HepG2 (cell line): ENCODE results near the gene TICAM2. TPM values are rescaled to one million over a fixed set of nuclear protein-coding genes. Genes with fewer than 3 reads are reported as not detected.

Experiments
- ATAC-seq: fragments of 200-7000 bp; cut with Tn5 transposase; 3 replicates; pipeline ENCODE4 v1.9.1; 2020; ENCODE audit warnings: mild to moderate bottlenecking, moderate library complexity
- BruUV-seq: library from RNA; stranded (reverse); fragments of 400-500 nt; replicated peaks from 2 replicates; lab custom pipeline; 2021; lab: Mats Ljungman, UMichigan
- CTCF ChIA-PET: fragments of 300-600 bp; formaldehyde crosslinking; extraction: SDS; loops from one replicate; lab custom pipeline; 2021; ENCODE audit warnings: low total read pairs, inconsistent platforms, low intra/inter-chr PET ratio; lab: Yijun Ruan, JAX
- POLR2A ChIA-PET: fragments of 350-600 bp; sonication (Branson Sonifier 250); formaldehyde crosslinking; loops from one replicate; lab custom pipeline; 2020; ENCODE audit warnings: antibody characterized with exemption, inconsistent platforms; lab: Yijun Ruan, JAX
- DNase-seq: peaks from one replicate; pipeline ENCODE4 v3.0.0-alpha.2; 2015; ENCODE audit warnings: low spot score
- FAIRE-seq: peaks from 3 replicates; lab custom pipeline; 2011; peaks lifted over from hg19 to GRCh38; lab: Jason Lieb, UNC
- H2AFZ ChIP-seq: one replicate; pipeline ENCODE4 v1.6.1; 2011; ENCODE audit warnings: low read length, inconsistent platforms
- H3K27ac ChIP-seq: fragments of 300-600 bp; 3 replicates; pipeline ENCODE4 v1.8.0; 2011; ENCODE audit warnings: mixed run types, mild to moderate bottlenecking, mixed read lengths, low read length, inconsistent platforms; ENCODE audit not compliant: insufficient read depth; ENCODE audit errors: extremely low read length
- H3K27me3 ChIP-seq, 2 experiments: fragments of 200-600 bp in 1 of 2; 2 replicates in 1 of 2; 3 replicates in 1 of 2; pipeline versions ENCODE4 v1.6.0 to v1.8.0; 2011; ENCODE audit warnings: low read length in 2 of 2, mild to moderate bottlenecking in 2 of 2, moderate library complexity in 2 of 2, inconsistent platforms in 1 of 2; ENCODE audit not compliant: insufficient read depth in 2 of 2, control insufficient read depth in 1 of 2
- H3K36me3 ChIP-seq, 2 experiments: fragments of 200-600 bp in 1 of 2; replicated peaks in 1 of 2; 2 replicates in 1 of 2; 3 replicates in 1 of 2; pipeline versions ENCODE4 v1.5.1 to v1.8.0; 2011; ENCODE audit warnings: low read length in 2 of 2, inconsistent platforms in 1 of 2; ENCODE audit not compliant: insufficient read depth in 2 of 2, control insufficient read depth in 1 of 2
- H3K4me1 ChIP-seq: 2 replicates; pipeline ENCODE4 v1.5.1; 2012; ENCODE audit warnings: low read length, inconsistent platforms; ENCODE audit not compliant: insufficient read depth
- H3K4me2 ChIP-seq: 2 replicates; pipeline ENCODE4 v1.6.0; 2011; ENCODE audit warnings: low read depth, low read length, inconsistent platforms
- H3K4me3 ChIP-seq, 3 experiments: fragments of 200-600 bp in 1 of 3; sonication (generic), shearing (Covaris generic) in 1 of 3; replicated peaks in 1 of 3; 2 replicates each; pipeline ENCODE4 v1.5.1; 2011 to 2016; ENCODE audit warnings: low read length in 3 of 3, inconsistent platforms in 2 of 3, low read depth in 2 of 3, mild to moderate bottlenecking in 2 of 3, control low read depth in 1 of 3, mixed read lengths in 1 of 3; ENCODE audit not compliant: insufficient read depth in 1 of 3
- H3K79me2 ChIP-seq: one replicate; pipeline ENCODE4 v1.6.1; 2011; ENCODE audit warnings: low read length, inconsistent platforms; ENCODE audit not compliant: insufficient read depth
- H3K9ac ChIP-seq: 2 replicates; pipeline ENCODE4 v1.6.0; 2011; ENCODE audit warnings: mild to moderate bottlenecking, low read depth, low read length, inconsistent platforms; ENCODE audit not compliant: insufficient read depth
- H3K9me3 ChIP-seq: 2 replicates; pipeline ENCODE4 v1.5.1; 2012; ENCODE audit warnings: mild to moderate bottlenecking, low read length
- H4K20me1 ChIP-seq: 2 replicates; pipeline ENCODE4 v1.6.0; 2011; ENCODE audit warnings: inconsistent platforms, mild to moderate bottlenecking, low read length, moderate library complexity; ENCODE audit not compliant: insufficient read depth
- FOSL2 ChIP-seq: sonication (generic); formaldehyde crosslinking; IDR thresholded peaks from 2 replicates; pipeline ENCODE4 v1.4.0; 2020; ENCODE audit warnings: missing genetic modification reagents
- HHEX ChIP-seq: IDR thresholded peaks from 2 replicates; pipeline ENCODE4 v1.6.1; 2016; ENCODE audit warnings: control low read depth
- MAFF ChIP-seq: IDR thresholded peaks from 2 replicates; pipeline ENCODE4 v1.6.1; 2011; ENCODE audit warnings: low read depth, low read length, improper control_type of control experiment
- MAFK ChIP-seq, 2 experiments: IDR thresholded peaks in 1 of 2; conservative IDR thresholded peaks in 1 of 2; 2 replicates each; pipeline ENCODE4 v1.6.1; 2011; ENCODE audit warnings: improper control_type of control experiment in 2 of 2, low read length in 2 of 2
- ZBTB42 ChIP-seq: sonication (generic); formaldehyde crosslinking; IDR thresholded peaks from 2 replicates; pipeline ENCODE4 v1.5.0; 2020; ENCODE audit warnings: mild to moderate bottlenecking, missing genetic modification reagents
- WGBS: methylation state at CpG from one replicate; pipeline ENCODE4 v1.1.6; 2017; ENCODE audit warnings: low lambda C conversion rate; 5-methylcytosine and 5-hydroxymethylcytosine counted together
- in situ Hi-C: cut with HindIII; loops from 2 replicates; pipeline ENCODE4 v1.10.0; 2017; ENCODE audit warnings: low pct_unique_long_range_greater_than_20kb; ENCODE audit not compliant: extremely low pct_ligation_motif_present
- intact Hi-C: fragments of 100-400 bp; cut with micrococcal nuclease; formaldehyde crosslinking; loops from one replicate; pipeline ENCODE4 v1.10.0; 2022; ENCODE audit not compliant: unreplicated experiment
- polyA plus RNA-seq, 8 experiments: library from polyadenylated mRNA; depleted of rRNA in 3 of 8; stranded (reverse) in 7 of 8; unstranded in 1 of 8; fragments of >200 nt; fragmentation: Illumina TruSeq in 4 of 8; extraction: Trizol in 4 of 8; gene quantifications; 2 replicates each; pipeline versions ENCODE4 v1.2.1 to v1.2.3, GENCODE V29; 2011 to 2016; ENCODE audit warnings: low read depth in 4 of 8, missing spikeins in 1 of 8, mixed read lengths in 1 of 8; ENCODE audit not compliant: insufficient read depth in 1 of 8
- total RNA-seq, 5 experiments: library from RNA; depleted of rRNA; stranded (reverse); fragments of >200 nt; fragmentation: Illumina TruSeq; extraction: Trizol; gene quantifications; 2 replicates each; pipeline ENCODE4 v1.2.3, GENCODE V29; 2016; ENCODE audit warnings: low read depth in 1 of 5
- TF ChIP-seq, protein P1 (sequence below): sonication (generic); formaldehyde crosslinking; IDR thresholded peaks from 2 replicates; pipeline ENCODE4 v1.5.0; 2020; ENCODE audit warnings: mild to moderate bottlenecking, missing genetic modification reagents
- TF ChIP-seq, protein P2 (sequence below): sonication (generic); formaldehyde crosslinking; IDR thresholded peaks from 2 replicates; pipeline ENCODE4 v1.5.1; 2020; ENCODE audit warnings: mild to moderate bottlenecking, missing genetic modification reagents, moderate library complexity

Gene TICAM2
- total and polyA plus RNA-seq, 2 of the 13 experiments (the other 11 are each of a cell fraction or from before 2014, with no cell fraction given) = 0.04 TPM; not detected in 1

DNA sequence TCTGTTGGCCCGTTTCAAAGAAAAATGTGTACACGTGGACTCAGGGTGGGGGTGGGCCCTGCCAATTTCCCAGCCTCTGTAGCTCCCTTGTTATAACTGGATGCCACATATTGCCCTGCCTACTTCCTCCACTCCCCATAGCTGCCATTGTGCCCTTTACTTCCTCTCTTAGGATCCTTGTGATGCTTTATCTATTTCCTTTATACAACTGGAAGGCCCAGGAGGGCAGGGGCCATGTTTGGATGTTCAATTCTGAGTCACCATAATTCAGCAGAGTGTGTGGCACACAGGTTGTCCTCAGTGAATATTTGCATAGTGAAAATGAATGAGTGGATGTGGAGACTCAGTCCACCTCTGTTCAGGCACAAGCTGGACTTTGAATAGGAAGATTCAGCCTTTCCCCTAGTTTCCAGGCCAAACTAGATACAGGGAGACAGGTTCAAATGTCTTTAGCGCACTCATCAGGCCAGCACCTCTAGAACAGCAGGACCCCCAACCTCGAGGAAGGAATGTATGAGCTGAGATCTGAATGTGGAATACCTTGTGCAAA is 47.1 kb downstream of the TICAM2 start:
- no peak for DNase-seq
- H4K20me1 ChIP-seq = no peaks in the 10 kb centered on the region
- peaks cover 0 to 7% of the 10 kb centered on the region in 2 experiments; a peak in 2 of 5 replicates for H3K27me3 ChIP-seq
- H3K9ac ChIP-seq = no peak overlapping the region
- no peak overlapping the region for H2AFZ ChIP-seq
- no peak for TF ChIP-seq ZBTB42 (CRISPR knock-in tag)
- TF ChIP-seq FOSL2 = 0 out of 2 replicates have a peak, but pooled peaks have one; percentile 18
- no peak overlapping the region for H3K27ac ChIP-seq
- in situ Hi-C loops = no loop called here
- no peaks in the 10 kb centered on the region for H3K36me3 ChIP-seq
- no peaks in the 10 kb centered on the region for H3K79me2 ChIP-seq
- peaks cover 11% of the 10 kb centered on the region for H3K4me1 ChIP-seq
- H3K4me3 ChIP-seq = no peak overlapping the region
- no peaks in the 10 kb centered on the region for H3K9me3 ChIP-seq
- peak; percentile 58; the same call in 2 of the 3 replicates for ATAC-seq
- CTCF ChIA-PET = no interaction called here
- no peak overlapping the region for H3K4me2 ChIP-seq
- POLR2A ChIA-PET = interaction anchor here (0.6 kb wide), 1 partner anchor 10 kb away, joined by 3 read pairs; the partner anchor contains the start of gene FEM1C
- WGBS = 51% methylated on average over 4 of the region's 4 CpGs
- intact Hi-C loops = no loop called here
- FAIRE-seq = no peak
- BruUV-seq = no TSS peak

DNA sequence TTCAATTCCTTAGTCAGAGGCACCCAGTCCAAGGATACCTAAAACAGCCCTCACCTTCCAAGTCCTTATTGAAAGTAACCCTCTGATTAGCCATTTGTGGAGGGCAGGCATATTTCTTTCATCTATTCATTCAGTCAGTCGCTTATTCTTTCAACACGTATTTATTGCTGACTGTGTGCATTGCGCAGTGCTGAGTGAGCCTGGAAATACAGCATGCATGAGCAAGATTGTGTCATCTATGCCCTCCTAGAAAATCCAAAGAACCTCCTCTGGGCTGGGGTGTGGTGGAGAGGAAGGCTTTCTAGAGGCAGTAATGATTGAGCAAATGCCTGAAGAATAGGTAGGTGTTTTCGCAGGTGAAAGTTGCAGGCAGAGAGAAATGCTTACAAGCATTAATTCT is 49.2 kb downstream of the TICAM2 start:
- no peaks in the 10 kb centered on the region for H3K36me3 ChIP-seq
- no peaks in the 10 kb centered on the region for H4K20me1 ChIP-seq
- no peak overlapping the region for H3K9ac ChIP-seq
- H3K4me2 ChIP-seq = no peak overlapping the region
- intact Hi-C loops = no loop called here
- BruUV-seq = no TSS peak
- ATAC-seq (no peak), FAIRE-seq (no peak), DNase-seq (no peak)
- 41% methylated on average over 4 of the region's 4 CpGs for WGBS
- H3K27me3 ChIP-seq = peaks cover 0 to 7% of the 10 kb centered on the region in 2 experiments; a peak in 2 of 5 replicates
- in situ Hi-C loops = no loop called here
- peaks cover 5% of the 10 kb centered on the region for H3K4me1 ChIP-seq
- CTCF ChIA-PET = no interaction called here
- no peaks in the 10 kb centered on the region for H3K79me2 ChIP-seq
- H2AFZ ChIP-seq = no peak overlapping the region
- TF ChIP-seq, protein P1, sequence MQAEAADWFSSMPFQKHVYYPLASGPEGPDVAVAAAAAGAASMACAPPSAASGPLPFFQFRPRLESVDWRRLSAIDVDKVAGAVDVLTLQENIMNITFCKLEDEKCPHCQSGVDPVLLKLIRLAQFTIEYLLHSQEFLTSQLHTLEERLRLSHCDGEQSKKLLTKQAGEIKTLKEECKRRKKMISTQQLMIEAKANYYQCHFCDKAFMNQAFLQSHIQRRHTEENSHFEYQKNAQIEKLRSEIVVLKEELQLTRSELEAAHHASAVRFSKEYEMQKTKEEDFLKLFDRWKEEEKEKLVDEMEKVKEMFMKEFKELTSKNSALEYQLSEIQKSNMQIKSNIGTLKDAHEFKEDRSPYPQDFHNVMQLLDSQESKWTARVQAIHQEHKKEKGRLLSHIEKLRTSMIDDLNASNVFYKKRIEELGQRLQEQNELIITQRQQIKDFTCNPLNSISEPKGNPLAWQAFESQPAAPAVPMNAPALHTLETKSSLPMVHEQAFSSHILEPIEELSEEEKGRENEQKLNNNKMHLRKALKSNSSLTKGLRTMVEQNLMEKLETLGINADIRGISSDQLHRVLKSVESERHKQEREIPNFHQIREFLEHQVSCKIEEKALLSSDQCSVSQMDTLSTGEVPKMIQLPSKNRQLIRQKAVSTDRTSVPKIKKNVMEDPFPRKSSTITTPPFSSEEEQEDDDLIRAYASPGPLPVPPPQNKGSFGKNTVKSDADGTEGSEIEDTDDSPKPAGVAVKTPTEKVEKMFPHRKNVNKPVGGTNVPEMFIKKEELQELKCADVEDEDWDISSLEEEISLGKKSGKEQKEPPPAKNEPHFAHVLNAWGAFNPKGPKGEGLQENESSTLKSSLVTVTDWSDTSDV (CRISPR knock-in tag) = no peak
- TF ChIP-seq, protein P2, sequence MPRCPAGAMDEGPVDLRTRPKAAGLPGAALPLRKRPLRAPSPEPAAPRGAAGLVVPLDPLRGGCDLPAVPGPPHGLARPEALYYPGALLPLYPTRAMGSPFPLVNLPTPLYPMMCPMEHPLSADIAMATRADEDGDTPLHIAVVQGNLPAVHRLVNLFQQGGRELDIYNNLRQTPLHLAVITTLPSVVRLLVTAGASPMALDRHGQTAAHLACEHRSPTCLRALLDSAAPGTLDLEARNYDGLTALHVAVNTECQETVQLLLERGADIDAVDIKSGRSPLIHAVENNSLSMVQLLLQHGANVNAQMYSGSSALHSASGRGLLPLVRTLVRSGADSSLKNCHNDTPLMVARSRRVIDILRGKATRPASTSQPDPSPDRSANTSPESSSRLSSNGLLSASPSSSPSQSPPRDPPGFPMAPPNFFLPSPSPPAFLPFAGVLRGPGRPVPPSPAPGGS (CRISPR knock-in tag) = no peak
- peak; percentile 68 for TF ChIP-seq MAFF
- TF ChIP-seq MAFK (conservative IDR thresholded peaks at IDR 0.05 in 1 of 2, IDR thresholded peaks at IDR 0.05 in 1 of 2; ENCODE audit: low read length in 2 of 2) = peak; percentile 69 to 73
- no peak for TF ChIP-seq HHEX (CRISPR knock-in tag)
- no peak overlapping the region for H3K4me3 ChIP-seq
- no peak overlapping the region for H3K27ac ChIP-seq
- POLR2A ChIA-PET = no interaction called here
- H3K9me3 ChIP-seq = no peaks in the 10 kb centered on the region
